ENCODE measurements around the gene OR13C5. TPM values are rescaled to one million over a fixed set of nuclear protein-coding genes. Genes with fewer than 3 reads are reported as not detected.
"Not testable (repeated sequence)": the region's sequence is repeated elsewhere in the genome, so short reads cannot be mapped to it uniquely, and the experiment has no call there.

OR13C5 gene
- total RNA-seq, 1 donor from 2014 or later = not detected

GRCh38 chr9:104604801-104605200, 5.6 kb upstream of the OR13C5 start:
- Mint-ChIP-seq H3K9me3 (ENCODE audit: unreplicated experiment) (no peaks in the 10 kb centered on the region), H3K4me3 (ENCODE audit: unreplicated experiment) (no peak overlapping the region), H3K27me3 (ENCODE audit: low read depth, unreplicated experiment) (no peaks in the 10 kb centered on the region), H3K27ac (ENCODE audit: unreplicated experiment) (no peak overlapping the region), H3K4me1 (ENCODE audit: low read depth, unreplicated experiment) (no peaks in the 10 kb centered on the region), H3K36me3 (ENCODE audit: low read depth, unreplicated experiment) (no peaks in the 10 kb centered on the region)
- no peaks in the 10 kb centered on the region for H3K79me2 ChIP-seq (ENCODE audit: insufficient read depth, low read length)
- H2AFZ ChIP-seq (ENCODE audit: low read depth, low read length) = no peak overlapping the region
- no peaks in the 10 kb centered on the region for H4K20me1 ChIP-seq (ENCODE audit: insufficient read depth, low read length)
- H3K4me3 ChIP-seq (ENCODE audit: insufficient read depth, low read depth, low read length) = no peak overlapping the region
- DNase-seq (ENCODE audit: low read depth) (no peak), FAIRE-seq (no peak)
- no peak overlapping the region for H3K4me2 ChIP-seq (ENCODE audit: low read length)
- H3K9me3 ChIP-seq (ENCODE audit: insufficient read depth, low read depth, low read length) = no peaks in the 10 kb centered on the region
- no peak overlapping the region for H3K9ac ChIP-seq (ENCODE audit: low read length)
- no peaks in the 10 kb centered on the region for H3K27me3 ChIP-seq (ENCODE audit: insufficient read depth, low read length)
- no peaks in the 10 kb centered on the region for H3K4me1 ChIP-seq (ENCODE audit: insufficient read depth, low read length)
- TF ChIP-seq EZH2 (IDR thresholded peaks at IDR 0.05; ENCODE audit: insufficient read depth, low read length) (no peak), CTCF (IDR thresholded peaks at IDR 0.05; ENCODE audit: insufficient read depth, low read depth, low read length) (no peak)
- H3K27ac ChIP-seq (ENCODE audit: low read depth, low read length) = no peak overlapping the region
- no peaks in the 10 kb centered on the region for H3K36me3 ChIP-seq (ENCODE audit: insufficient read depth, low read length)

DNA sequence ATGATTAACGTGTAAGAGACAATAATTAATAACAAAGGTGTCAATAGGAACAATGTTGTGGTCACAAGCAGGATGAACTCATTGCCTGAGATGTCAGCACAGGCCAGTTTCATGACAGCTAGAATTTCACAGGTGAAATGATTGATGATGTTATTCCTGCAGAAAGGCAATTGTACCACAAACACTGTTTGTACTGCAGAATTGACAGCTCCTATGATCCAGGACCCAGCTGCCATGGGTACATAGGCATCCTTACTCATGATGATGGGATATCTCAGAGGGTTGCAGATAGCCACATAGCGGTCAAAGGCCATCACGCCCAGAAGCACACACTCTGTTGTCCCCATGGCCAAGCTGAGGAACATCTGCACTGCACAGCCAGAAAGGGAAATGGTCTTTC, 464 bp downstream of the OR13C5 start:
- not testable (repeated sequence) for FAIRE-seq; H3K9me3 Mint-ChIP-seq (ENCODE audit: unreplicated experiment); H3K4me3 ChIP-seq (ENCODE audit: insufficient read depth, low read depth, low read length); H3K4me1 Mint-ChIP-seq (ENCODE audit: low read depth, unreplicated experiment); H3K9me3 ChIP-seq (ENCODE audit: insufficient read depth, low read depth, low read length); H3K4me2 ChIP-seq (ENCODE audit: low read length); H3K4me3 Mint-ChIP-seq (ENCODE audit: unreplicated experiment); H3K36me3 ChIP-seq (ENCODE audit: insufficient read depth, low read length); H3K27me3 ChIP-seq (ENCODE audit: insufficient read depth, low read length); H3K36me3 Mint-ChIP-seq (ENCODE audit: low read depth, unreplicated experiment); H3K27me3 Mint-ChIP-seq (ENCODE audit: low read depth, unreplicated experiment); H3K27ac ChIP-seq (ENCODE audit: low read depth, low read length); H3K9ac ChIP-seq (ENCODE audit: low read length); H2AFZ ChIP-seq (ENCODE audit: low read depth, low read length); H3K79me2 ChIP-seq (ENCODE audit: insufficient read depth, low read length); H3K27ac Mint-ChIP-seq (ENCODE audit: unreplicated experiment); H4K20me1 ChIP-seq (ENCODE audit: insufficient read depth, low read length); H3K4me1 ChIP-seq (ENCODE audit: insufficient read depth, low read length); DNase-seq (ENCODE audit: low read depth)

DNA sequence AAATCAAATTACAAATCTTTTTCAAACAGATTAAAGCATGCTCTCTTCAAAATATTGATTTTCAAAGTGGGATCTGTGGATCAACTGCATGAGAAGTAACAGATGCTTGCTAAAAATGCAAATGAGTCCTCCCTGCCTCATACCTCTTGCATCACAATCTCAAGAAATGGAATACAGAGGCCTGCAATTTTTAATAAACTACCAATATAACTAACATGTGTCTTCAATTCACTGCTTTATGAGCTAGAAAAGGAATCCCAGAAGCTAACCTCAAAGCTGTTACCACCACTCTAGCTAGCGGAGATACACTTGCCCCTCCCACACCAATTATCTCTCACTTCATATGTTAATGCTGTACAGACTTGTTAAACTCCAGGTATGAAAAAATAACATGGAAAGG, 9.6 kb downstream of the OR13C5 start:
- H3K4me2 ChIP-seq (ENCODE audit: low read length) = no peak overlapping the region
- no peaks in the 10 kb centered on the region for H3K4me1 ChIP-seq (ENCODE audit: insufficient read depth, low read length)
- no peaks in the 10 kb centered on the region for H3K79me2 ChIP-seq (ENCODE audit: insufficient read depth, low read length)
- no peak for DNase-seq (ENCODE audit: low read depth)
- H3K36me3 Mint-ChIP-seq (ENCODE audit: low read depth, unreplicated experiment) = no peaks in the 10 kb centered on the region
- no peaks in the 10 kb centered on the region for H3K9me3 ChIP-seq (ENCODE audit: insufficient read depth, low read depth, low read length)
- no peak overlapping the region for H3K4me3 ChIP-seq (ENCODE audit: insufficient read depth, low read depth, low read length)
- no peak for FAIRE-seq
- H3K27me3 Mint-ChIP-seq (ENCODE audit: low read depth, unreplicated experiment) = no peaks in the 10 kb centered on the region
- H3K4me1 Mint-ChIP-seq (ENCODE audit: low read depth, unreplicated experiment) = no peaks in the 10 kb centered on the region
- no peak overlapping the region for H3K27ac ChIP-seq (ENCODE audit: low read depth, low read length)
- TF ChIP-seq CTCF (IDR thresholded peaks at IDR 0.05; ENCODE audit: insufficient read depth, low read depth, low read length) = no peak
- no peak for TF ChIP-seq EZH2 (IDR thresholded peaks at IDR 0.05; ENCODE audit: insufficient read depth, low read length)
- H3K4me3 Mint-ChIP-seq (ENCODE audit: unreplicated experiment) = no peak overlapping the region
- no peaks in the 10 kb centered on the region for H3K36me3 ChIP-seq (ENCODE audit: insufficient read depth, low read length)
- no peak overlapping the region for H2AFZ ChIP-seq (ENCODE audit: low read depth, low read length)
- no peak overlapping the region for H3K9ac ChIP-seq (ENCODE audit: low read length)
- H3K27ac Mint-ChIP-seq (ENCODE audit: unreplicated experiment) = no peak overlapping the region
- H3K9me3 Mint-ChIP-seq (ENCODE audit: unreplicated experiment) = no peaks in the 10 kb centered on the region
- H3K27me3 ChIP-seq (ENCODE audit: insufficient read depth, low read length) = no peaks in the 10 kb centered on the region
- no peaks in the 10 kb centered on the region for H4K20me1 ChIP-seq (ENCODE audit: insufficient read depth, low read length)
